ENCODE measurements around the gene TNPO1. TPM values are rescaled to one million over a fixed set of nuclear protein-coding genes. Genes with fewer than 3 reads are reported as not detected.

The TNPO1 gene
- total and polyA plus RNA-seq, 2 of the 13 experiments (the other 11 are each of a cell fraction or from before 2014, with no cell fraction given): 26.7 to 123 TPM

DNA sequence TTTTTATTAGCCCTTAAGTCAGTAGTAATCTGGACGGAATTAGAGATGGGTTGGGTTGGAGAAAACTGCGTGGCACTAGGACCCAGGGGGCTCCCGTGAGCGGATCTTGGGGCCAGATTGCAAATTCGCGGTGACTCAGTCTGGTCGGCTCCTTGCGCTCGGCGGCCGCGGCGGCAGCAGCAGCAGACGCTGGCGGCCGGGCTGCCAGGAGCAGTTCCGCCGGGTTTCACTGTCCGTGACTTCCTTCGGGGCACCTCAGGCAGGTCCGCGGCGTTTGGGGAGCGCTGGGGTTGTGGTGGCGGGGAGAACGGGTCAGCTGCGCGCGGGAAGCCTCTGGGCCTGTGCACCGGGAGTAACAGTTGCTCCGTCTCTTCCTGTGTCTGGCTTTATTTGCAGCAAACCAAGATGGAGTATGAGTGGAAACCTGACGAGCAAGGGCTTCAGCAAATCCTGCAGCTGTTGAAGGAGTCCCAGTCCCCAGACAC, 31.6 kb downstream of the TNPO1 start (continued):
- TF ChIP-seq, protein P1, sequence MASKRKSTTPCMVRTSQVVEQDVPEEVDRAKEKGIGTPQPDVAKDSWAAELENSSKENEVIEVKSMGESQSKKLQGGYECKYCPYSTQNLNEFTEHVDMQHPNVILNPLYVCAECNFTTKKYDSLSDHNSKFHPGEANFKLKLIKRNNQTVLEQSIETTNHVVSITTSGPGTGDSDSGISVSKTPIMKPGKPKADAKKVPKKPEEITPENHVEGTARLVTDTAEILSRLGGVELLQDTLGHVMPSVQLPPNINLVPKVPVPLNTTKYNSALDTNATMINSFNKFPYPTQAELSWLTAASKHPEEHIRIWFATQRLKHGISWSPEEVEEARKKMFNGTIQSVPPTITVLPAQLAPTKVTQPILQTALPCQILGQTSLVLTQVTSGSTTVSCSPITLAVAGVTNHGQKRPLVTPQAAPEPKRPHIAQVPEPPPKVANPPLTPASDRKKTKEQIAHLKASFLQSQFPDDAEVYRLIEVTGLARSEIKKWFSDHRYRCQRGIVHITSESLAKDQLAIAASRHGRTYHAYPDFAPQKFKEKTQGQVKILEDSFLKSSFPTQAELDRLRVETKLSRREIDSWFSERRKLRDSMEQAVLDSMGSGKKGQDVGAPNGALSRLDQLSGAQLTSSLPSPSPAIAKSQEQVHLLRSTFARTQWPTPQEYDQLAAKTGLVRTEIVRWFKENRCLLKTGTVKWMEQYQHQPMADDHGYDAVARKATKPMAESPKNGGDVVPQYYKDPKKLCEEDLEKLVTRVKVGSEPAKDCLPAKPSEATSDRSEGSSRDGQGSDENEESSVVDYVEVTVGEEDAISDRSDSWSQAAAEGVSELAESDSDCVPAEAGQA (IDR thresholded peaks at IDR 0.05; ENCODE audit: low read depth): no peak
- TF ChIP-seq, protein P1 (CRISPR knock-in tag; IDR thresholded peaks at IDR 0.05; ENCODE audit: borderline replicate concordance): peak; percentile 66; the same call in 1 of the 2 replicates
- TF ChIP-seq ZNF251 (CRISPR knock-in tag; IDR thresholded peaks at IDR 0.05) (no peak), CHD2 (IDR thresholded peaks at IDR 0.05; ENCODE audit: low read depth, low read length) (no peak), SP4 (CRISPR knock-in tag; IDR thresholded peaks at IDR 0.05) (no peak), ZFY (CRISPR knock-in tag; IDR thresholded peaks at IDR 0.05) (peak; percentile 88), ZKSCAN5 (CRISPR knock-in tag; IDR thresholded peaks at IDR 0.05) (no peak), RBFOX2 (IDR thresholded peaks at IDR 0.05; ENCODE audit: low read depth, low read length) (peak; percentile 94), SIN3B (IDR thresholded peaks at IDR 0.05; ENCODE audit: low read length) (no peak), WIZ (CRISPR knock-in tag; IDR thresholded peaks at IDR 0.05) (no peak), ZNF282 (IDR thresholded peaks at IDR 0.05; ENCODE audit: partially characterized antibody) (no peak), ATAD3A (CRISPR knock-in tag; IDR thresholded peaks at IDR 0.05) (no peak), NCOR1 (IDR thresholded peaks at IDR 0.05; ENCODE audit: borderline replicate concordance, low read length) (no peak), GTF2F1 (IDR thresholded peaks at IDR 0.05; ENCODE audit: low read length) (no peak), SRF (IDR thresholded peaks at IDR 0.05; ENCODE audit: low read depth, low read length) (no peak), ZBTB8A (CRISPR knock-in tag; IDR thresholded peaks at IDR 0.05; ENCODE audit: borderline replicate concordance, low read depth) (no peak), ZBTB21 (CRISPR knock-in tag; IDR thresholded peaks at IDR 0.05) (no peak), RAD51 (IDR thresholded peaks at IDR 0.05; ENCODE audit: borderline replicate concordance) (no peak), TBX3 (IDR thresholded peaks at IDR 0.05; ENCODE audit: borderline replicate concordance) (no peak), SALL2 (CRISPR knock-in tag; IDR thresholded peaks at IDR 0.05) (peak; percentile 20; the same call in 1 of the 2 replicates)
- TF ChIP-seq, protein P2, sequence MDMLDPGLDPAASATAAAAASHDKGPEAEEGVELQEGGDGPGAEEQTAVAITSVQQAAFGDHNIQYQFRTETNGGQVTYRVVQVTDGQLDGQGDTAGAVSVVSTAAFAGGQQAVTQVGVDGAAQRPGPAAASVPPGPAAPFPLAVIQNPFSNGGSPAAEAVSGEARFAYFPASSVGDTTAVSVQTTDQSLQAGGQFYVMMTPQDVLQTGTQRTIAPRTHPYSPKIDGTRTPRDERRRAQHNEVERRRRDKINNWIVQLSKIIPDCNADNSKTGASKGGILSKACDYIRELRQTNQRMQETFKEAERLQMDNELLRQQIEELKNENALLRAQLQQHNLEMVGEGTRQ (IDR thresholded peaks at IDR 0.05; ENCODE audit: low read depth, low read length): no peak
- TF ChIP-seq, protein P2 (CRISPR knock-in tag; IDR thresholded peaks at IDR 0.05; ENCODE audit: borderline replicate concordance): no peak
- TF ChIP-seq, protein P3, sequence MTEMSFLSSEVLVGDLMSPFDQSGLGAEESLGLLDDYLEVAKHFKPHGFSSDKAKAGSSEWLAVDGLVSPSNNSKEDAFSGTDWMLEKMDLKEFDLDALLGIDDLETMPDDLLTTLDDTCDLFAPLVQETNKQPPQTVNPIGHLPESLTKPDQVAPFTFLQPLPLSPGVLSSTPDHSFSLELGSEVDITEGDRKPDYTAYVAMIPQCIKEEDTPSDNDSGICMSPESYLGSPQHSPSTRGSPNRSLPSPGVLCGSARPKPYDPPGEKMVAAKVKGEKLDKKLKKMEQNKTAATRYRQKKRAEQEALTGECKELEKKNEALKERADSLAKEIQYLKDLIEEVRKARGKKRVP (CRISPR knock-in tag; IDR thresholded peaks at IDR 0.05): peak in 1 of 2 experiments; percentile 30; a peak in 1 of 4 replicates
